T-helper 1 cell treated with Interleukin-12 subunit alpha and Interleukin-12 subunit beta and Interleukin-4 antibody, amounts not matched to agents 30 μg/mL and 1 μg/mL, for 36 hours (primary cell): ENCODE results near the gene PAN3.

Experiments used
- H3K27ac Mint-ChIP-seq: one replicate; pipeline ENCODE4 v1.8.0; 2021; ENCODE audit warnings: mild to moderate bottlenecking, mixed read lengths
- H3K27me3 Mint-ChIP-seq: one replicate; pipeline ENCODE4 v1.8.0; 2021; ENCODE audit warnings: low read depth, mixed read lengths
- H3K36me3 Mint-ChIP-seq: one replicate; pipeline ENCODE4 v1.8.0; 2021; ENCODE audit warnings: low read depth, mixed read lengths
- H3K4me1 Mint-ChIP-seq: one replicate; pipeline ENCODE4 v1.8.0; 2021; ENCODE audit warnings: low read depth, mixed read lengths
- H3K4me3 Mint-ChIP-seq: one replicate; pipeline ENCODE4 v1.8.0; 2021; ENCODE audit warnings: mild to moderate bottlenecking, moderate library complexity, mixed read lengths
- H3K9me3 Mint-ChIP-seq: one replicate; pipeline ENCODE4 v1.8.0; 2021; ENCODE audit warnings: mixed read lengths

Gene PAN3

GRCh38 chr13:28339419-28339818 lies 201.1 kb downstream of the PAN3 start:
- Mint-ChIP-seq H3K4me1 (peaks cover 4% of the 10 kb centered on the region), H3K36me3 (no peaks in the 10 kb centered on the region), H3K9me3 (no peaks in the 10 kb centered on the region), H3K27me3 (peaks cover 9% of the 10 kb centered on the region), H3K4me3 (no peak overlapping the region), H3K27ac (no peak overlapping the region)

- Mint-ChIP-seq H3K27me3 (peaks cover 5% of the 10 kb centered on the region), H3K36me3 (no peaks in the 10 kb centered on the region), H3K4me1 (peaks cover 4% of the 10 kb centered on the region), H3K4me3 (no peak overlapping the region), H3K27ac (no peak overlapping the region), H3K9me3 (no peaks in the 10 kb centered on the region)
Observed at GRCh38 chr13:28340272-28340793, 202.0 kb downstream of the PAN3 start.

GRCh38 chr13:28342251-28342650 lies 203.9 kb downstream of the PAN3 start:
- no peaks in the 10 kb centered on the region for H3K36me3 Mint-ChIP-seq
- H3K9me3 Mint-ChIP-seq, result no peaks in the 10 kb centered on the region
- no peak overlapping the region for H3K4me3 Mint-ChIP-seq

GRCh38 chr13:28344163-28344562 lies 205.8 kb downstream of the PAN3 start:
- no peaks in the 10 kb centered on the region for H3K36me3 Mint-ChIP-seq
- H3K27ac Mint-ChIP-seq, result no peak overlapping the region
- no peaks in the 10 kb centered on the region for H3K9me3 Mint-ChIP-seq
- peaks cover 4% of the 10 kb centered on the region for H3K27me3 Mint-ChIP-seq
- H3K4me3 Mint-ChIP-seq, result no peak overlapping the region
- H3K4me1 Mint-ChIP-seq, result peaks cover 13% of the 10 kb centered on the region

More at GRCh38 chr13:28342251-28342650, 203.9 kb downstream of the PAN3 start:
- Mint-ChIP-seq H3K4me1 (peaks cover 4% of the 10 kb centered on the region), H3K27ac (no peak overlapping the region), H3K27me3 (peaks cover 9% of the 10 kb centered on the region)
